Thoracic aorta (tissue), 2 donors: ENCODE measurements around the gene CACNA1B. TPM values are rescaled to one million over a fixed set of nuclear protein-coding genes. Genes with fewer than 3 reads are reported as not detected.
"Not testable (repeated sequence)": the region's sequence is repeated elsewhere in the genome, so short reads cannot be mapped to it uniquely, and the experiment has no call there.

Experiments
- ATAC-seq: fragments of 150-250 bp; one replicate; pipeline ENCODE4 v1.8.0; 2017; ENCODE audit warnings: low read depth; ENCODE audit not compliant: insufficient number of reproducible peaks, low FRiP score
- DNase-seq: peaks from one replicate; pipeline ENCODE4 v3.0.0-alpha.2; 2020; ENCODE audit warnings: low spot score
- H3K27ac ChIP-seq, 2 donors: fragments of 200-600 bp; sonication (generic); 1 replicate in 1 of 2; 2 replicates in 1 of 2; pipeline ENCODE4 v1.5.1; 2016; ENCODE audit warnings: mild to moderate bottlenecking in 2 of 2, moderate library complexity in 2 of 2
- H3K27me3 ChIP-seq: fragments of 200-600 bp; sonication (generic); replicated peaks from 2 replicates; pipeline ENCODE4 v1.6.0; 2016; ENCODE audit warnings: mild to moderate bottlenecking; ENCODE audit not compliant: insufficient read depth
- H3K36me3 ChIP-seq: fragments of 200-600 bp; sonication (generic); one replicate; pipeline ENCODE4 v1.5.1; 2016
- H3K4me1 ChIP-seq, 2 donors: fragments of 200-600 bp; sonication (generic); 1 replicate in 1 of 2; 2 replicates in 1 of 2; pipeline versions ENCODE4 v1.5.1 to v1.6.0; 2016; ENCODE audit warnings: low read depth in 2 of 2, mild to moderate bottlenecking in 1 of 2; ENCODE audit not compliant: control insufficient read depth in 1 of 2
- H3K4me3 ChIP-seq: fragments of 200-600 bp; sonication (generic); 2 replicates; pipeline ENCODE4 v1.5.1; 2016; ENCODE audit warnings: mild to moderate bottlenecking
- H3K9me3 ChIP-seq: fragments of 200-600 bp; sonication (generic); 2 replicates; pipeline ENCODE4 v1.5.1; 2016
- CTCF ChIP-seq: fragments of 200-600 bp; sonication (generic); IDR thresholded peaks from one replicate; pipeline ENCODE4 v1.5.1; 2019; ENCODE audit warnings: antibody characterized with exemption
- total RNA-seq, 2 donors: library from RNA; depleted of rRNA; stranded (reverse); fragments of >200 nt; gene quantifications; one replicate each; pipeline versions ENCODE4 v1.1.0 to v1.2.3, GENCODE V29; 2016

Gene CACNA1B
- total RNA-seq, 2 donors from 2014 or later, result 0.07 to 0.14 TPM

- Histone ChIP-seq H3K9me3 (no peaks in the 10 kb centered on the region), H3K27me3 (no peaks in the 10 kb centered on the region), H3K36me3 (no peaks in the 10 kb centered on the region), H3K4me3 (no peak overlapping the region), H3K27ac (no peak overlapping the region), H3K4me1 (no peaks in the 10 kb centered on the region)
- DNase-seq (no peak), ATAC-seq (no peak)
- TF ChIP-seq CTCF, result no peak
These were observed 228.3 kb downstream of the CACNA1B start for GRCh38 chr9:138105561-138106505.

- ATAC-seq, H3K4me3 ChIP-seq, H3K4me1 ChIP-seq: not testable (repeated sequence)
These were observed 229.5 kb downstream of the CACNA1B start for GRCh38 chr9:138107039-138107438.

GRCh38 chr9:138111607-138112006 is 234.0 kb downstream of the CACNA1B start:
- H3K4me3 ChIP-seq, result no peak overlapping the region
- TF ChIP-seq CTCF, result no peak
- no peaks in the 10 kb centered on the region for H3K9me3 ChIP-seq
- H3K4me1 ChIP-seq, result no peaks in the 10 kb centered on the region
- H3K27ac ChIP-seq, result no peak overlapping the region
- no peak for ATAC-seq
- H3K27me3 ChIP-seq, result no peaks in the 10 kb centered on the region
- no peak for DNase-seq
- no peaks in the 10 kb centered on the region for H3K36me3 ChIP-seq

More at GRCh38 chr9:138107039-138107438, 229.5 kb downstream of the CACNA1B start:
- H3K27me3 ChIP-seq, DNase-seq, H3K27ac ChIP-seq, H3K36me3 ChIP-seq, H3K9me3 ChIP-seq: not testable (repeated sequence)

GRCh38 chr9:138112090-138112748 is 234.6 kb downstream of the CACNA1B start:
- DNase-seq (no peak), ATAC-seq (no peak)
- no peak overlapping the region for H3K27ac ChIP-seq
- no peaks in the 10 kb centered on the region for H3K9me3 ChIP-seq
- H3K4me3 ChIP-seq, result no peak overlapping the region
- H3K36me3 ChIP-seq, result no peaks in the 10 kb centered on the region
- no peaks in the 10 kb centered on the region for H3K27me3 ChIP-seq
- no peaks in the 10 kb centered on the region for H3K4me1 ChIP-seq
- TF ChIP-seq CTCF, result no peak

- no peak for ATAC-seq
- Histone ChIP-seq H3K4me3 (no peak overlapping the region), H3K9me3 (no peaks in the 10 kb centered on the region), H3K27me3 (no peaks in the 10 kb centered on the region), H3K36me3 (no peaks in the 10 kb centered on the region), H3K4me1 (no peaks in the 10 kb centered on the region), H3K27ac (no peak overlapping the region)
- TF ChIP-seq CTCF, result no peak
- DNase-seq, result no peak
These were observed 235.4 kb downstream of the CACNA1B start for GRCh38 chr9:138112791-138113600.

- not testable (repeated sequence) for DNase-seq
These were observed 236.2 kb downstream of the CACNA1B start for GRCh38 chr9:138113701-138114325.

More at GRCh38 chr9:138113701-138114325, 236.2 kb downstream of the CACNA1B start:
- not testable (repeated sequence) for ATAC-seq, H3K27ac ChIP-seq, H3K9me3 ChIP-seq, H3K27me3 ChIP-seq, H3K4me3 ChIP-seq, H3K4me1 ChIP-seq, H3K36me3 ChIP-seq
